Endothelial cell of umbilical vein (primary cell): Measurements from ENCODE around the gene ALDH7A1. TPM values are rescaled to one million over a fixed set of nuclear protein-coding genes. Genes with fewer than 3 reads are reported as not detected.

Experiments used
- BruUV-seq: library from RNA; stranded (reverse); fragments of 400-500 nt; replicated peaks from 2 replicates; lab custom pipeline; 2021; lab: Mats Ljungman, UMichigan
- CTCF ChIA-PET: fragments of 300-600, 350-600 bp; sonication (Branson Sonifier 250); formaldehyde crosslinking; loops from one replicate; lab custom pipeline; 2021; ENCODE audit warnings: antibody characterized with exemption, inconsistent platforms; lab: Charles Lee
- POLR2A ChIA-PET: fragments of 300-600, 350-600 bp; sonication (Branson Sonifier 250); formaldehyde crosslinking; loops from one replicate; lab custom pipeline; 2021; ENCODE audit warnings: antibody characterized with exemption, inconsistent platforms; lab: Charles Lee
- DNase-seq: peaks from one replicate; pipeline ENCODE4 v3.0.0-alpha.2; 2011; ENCODE audit warnings: low read depth, low spot score
- FAIRE-seq: peaks from 2 replicates; lab custom pipeline; 2011; peaks lifted over from hg19 to GRCh38; lab: Jason Lieb, UNC
- H2AFZ ChIP-seq: 2 replicates; pipeline ENCODE4 v1.6.0; 2012; ENCODE audit warnings: low read depth, low read length, control low read depth, inconsistent platforms
- H3K27ac ChIP-seq: 2 replicates; pipeline ENCODE4 v1.5.1; 2011; ENCODE audit warnings: low read depth, mild to moderate bottlenecking, control low read depth, low read length, moderate library complexity; ENCODE audit not compliant: insufficient read depth
- H3K27me3 ChIP-seq, 2 experiments: 2 replicates each; pipeline versions ENCODE4 v1.6.0 to v1.6.1; 2011; ENCODE audit warnings: low read length in 2 of 2, mixed read lengths in 1 of 2; ENCODE audit not compliant: control insufficient read depth in 2 of 2, insufficient read depth in 2 of 2
- H3K36me3 ChIP-seq, 2 experiments: 2 replicates in 1 of 2; 3 replicates in 1 of 2; pipeline ENCODE4 v1.5.1; 2011; ENCODE audit warnings: low read length in 2 of 2, mild to moderate bottlenecking in 1 of 2, moderate library complexity in 1 of 2; ENCODE audit not compliant: control insufficient read depth in 2 of 2, insufficient read depth in 2 of 2; ENCODE audit errors: extremely low read depth in 1 of 2
- H3K4me1 ChIP-seq: 3 replicates; pipeline ENCODE4 v1.5.1; 2011; ENCODE audit warnings: mild to moderate bottlenecking, low read length; ENCODE audit not compliant: control insufficient read depth, insufficient read depth; ENCODE audit errors: extremely low read depth
- H3K4me2 ChIP-seq: 2 replicates; pipeline ENCODE4 v1.6.1; 2011; ENCODE audit warnings: low read length, control low read depth, mixed read lengths; ENCODE audit not compliant: insufficient read depth
- H3K4me3 ChIP-seq, 3 experiments: fragments of 200-600 bp in 1 of 3; sonication (generic), shearing (Covaris generic) in 1 of 3; replicated peaks in 1 of 3; 2 replicates each; pipeline ENCODE4 v1.5.1; 2011 to 2016; ENCODE audit warnings: control low read depth in 3 of 3, low read length in 3 of 3, mild to moderate bottlenecking in 2 of 3, inconsistent platforms in 1 of 3, low read depth in 1 of 3, moderate library complexity in 1 of 3; ENCODE audit not compliant: insufficient read depth in 1 of 3
- H3K79me2 ChIP-seq: 2 replicates; pipeline ENCODE4 v1.6.0; 2012; ENCODE audit warnings: low read length, inconsistent platforms; ENCODE audit not compliant: control insufficient read depth, insufficient read depth
- H3K9ac ChIP-seq: replicated peaks from 2 replicates; pipeline ENCODE3; 2011; ENCODE audit warnings: low read length, control low read depth; ENCODE audit not compliant: insufficient read depth; ENCODE audit errors: extremely low read depth
- H3K9me1 ChIP-seq: replicated peaks from 3 replicates; pipeline ENCODE4 v1.6.0; 2011; ENCODE audit warnings: mild to moderate bottlenecking, low read length; ENCODE audit not compliant: control insufficient read depth, insufficient read depth; ENCODE audit errors: extremely low read depth
- H3K9me3 ChIP-seq: replicated peaks from 2 replicates; pipeline ENCODE4 v1.5.1; 2012; ENCODE audit warnings: low read length, inconsistent platforms; ENCODE audit not compliant: control insufficient read depth, insufficient read depth
- H4K20me1 ChIP-seq: replicated peaks from 2 replicates; pipeline ENCODE3; 2011; ENCODE audit warnings: mild to moderate bottlenecking, low read length; ENCODE audit not compliant: control insufficient read depth, insufficient read depth; ENCODE audit errors: extremely low read depth
- CTCF ChIP-seq, 2 donors: IDR thresholded peaks; 1 replicate in 1 of 2; 2 replicates in 1 of 2; pipeline ENCODE4 v1.5.1; 2011; ENCODE audit warnings: low read length in 2 of 2, mild to moderate bottlenecking in 2 of 2, moderate library complexity in 2 of 2, control low read depth in 1 of 2, inconsistent platforms in 1 of 2, low read depth in 1 of 2; ENCODE audit not compliant: insufficient read depth in 1 of 2; ENCODE audit errors: extremely low read depth in 1 of 2
- EZH2 ChIP-seq: IDR thresholded peaks from 2 replicates; pipeline ENCODE4 v1.6.1; 2012; ENCODE audit warnings: borderline replicate concordance, low read depth, mild to moderate bottlenecking, moderate library complexity, low read length, inconsistent platforms; ENCODE audit not compliant: severe bottlenecking
- FOS ChIP-seq: IDR thresholded peaks from 2 replicates; pipeline ENCODE4 v1.6.1; 2011; ENCODE audit warnings: mild to moderate bottlenecking, low read length, moderate library complexity, borderline replicate concordance; ENCODE audit not compliant: insufficient read depth
- GATA2 ChIP-seq: IDR thresholded peaks from 2 replicates; pipeline ENCODE4 v1.7.0; 2011; ENCODE audit warnings: low read depth, mild to moderate bottlenecking, moderate library complexity, mixed read lengths, low read length; ENCODE audit not compliant: insufficient read length, insufficient read depth
- JUN ChIP-seq: IDR thresholded peaks from 2 replicates; pipeline ENCODE4 v1.6.1; 2011; ENCODE audit warnings: borderline replicate concordance, low read depth; ENCODE audit not compliant: insufficient read length, insufficient read depth
- MAX ChIP-seq: IDR thresholded peaks from 2 replicates; pipeline ENCODE4 v1.6.1; 2011; ENCODE audit not compliant: insufficient read depth, insufficient read length
- MYC ChIP-seq: IDR thresholded peaks from one replicate; pipeline ENCODE4 v1.6.1; 2011; ENCODE audit warnings: mild to moderate bottlenecking, low read depth, low read length
- POLR2A ChIP-seq: IDR thresholded peaks from 2 replicates; pipeline ENCODE4 v1.6.1; 2012; ENCODE audit warnings: low read depth, mild to moderate bottlenecking, control low read depth, low read length
- POLR2AphosphoS5 ChIP-seq: IDR thresholded peaks from 2 replicates; pipeline ENCODE4 v1.6.1; 2012; ENCODE audit warnings: low read depth, mild to moderate bottlenecking, control low read depth, low read length, moderate library complexity; ENCODE audit not compliant: insufficient read depth
- dilution Hi-C: fragments of 300-500 bp; cut with MboI; formaldehyde crosslinking; loops from one replicate; pipeline ENCODE4 v1.15.0; 2019; ENCODE audit warnings: low sequenced_read_pairs; ENCODE audit not compliant: extremely low pct_ligation_motif_present
- intact Hi-C: fragments of 100-400 bp; cut with micrococcal nuclease; formaldehyde crosslinking; loops from one replicate; pipeline ENCODE4 v1.10.0; 2022
- polyA plus RNA-seq, 4 experiments: library from polyadenylated mRNA; depleted of rRNA in 3 of 4; stranded (reverse) in 3 of 4; unstranded in 1 of 4; fragments of >200 nt; gene quantifications; 2 replicates each; pipeline versions ENCODE4 v1.2.1 to v1.2.3, GENCODE V29; 2011 to 2012; ENCODE audit warnings: missing spikeins in 1 of 4
- total RNA-seq: library from RNA; stranded (reverse); gene quantifications from 2 replicates; pipeline ENCODE4 v1.2.3, GENCODE V29; 2021

The ALDH7A1 gene
- total and polyA plus RNA-seq, 2 donors (not counting 3 experiments of a cell fraction or from before 2014, with no cell fraction given), result 43.6 to 103 TPM

GRCh38 chr5:126487596-126487995, 107.4 kb downstream of the ALDH7A1 start:
- CTCF ChIA-PET, result interaction anchor here (2.3 kb wide), 1 partner anchor 13 kb away, joined by 13 read pairs; no protein-coding TSS in a partner anchor

More at GRCh38 chr5:126487596-126487995, 107.4 kb downstream of the ALDH7A1 start:
- no peaks in the 10 kb centered on the region for H3K9me1 ChIP-seq
- DNase-seq, result no peak
- no peaks in the 10 kb centered on the region for H3K27me3 ChIP-seq
- POLR2A ChIA-PET, result no interaction called here
- BruUV-seq, result no TSS peak
- H2AFZ ChIP-seq, result no peak overlapping the region
- H3K79me2 ChIP-seq, result no peaks in the 10 kb centered on the region
- H3K27ac ChIP-seq, result no peak overlapping the region
- no peak overlapping the region for H3K9ac ChIP-seq
- no peaks in the 10 kb centered on the region for H3K4me1 ChIP-seq
- TF ChIP-seq GATA2, result no peak
- TF ChIP-seq CTCF (IDR thresholded peaks at IDR 0.05; ENCODE audit: extremely low read depth in 1 of 2, insufficient read depth in 1 of 2, low read depth in 1 of 2, low read length in 2 of 2), result no peak
- TF ChIP-seq MYC, result no peak
- TF ChIP-seq POLR2A, result no peak
- TF ChIP-seq JUN, result no peak
- TF ChIP-seq MAX, result no peak
- no peak for TF ChIP-seq FOS
- no peak for TF ChIP-seq POLR2AphosphoS5
- no peak for TF ChIP-seq EZH2
- H4K20me1 ChIP-seq, result no peaks in the 10 kb centered on the region
- dilution Hi-C loops (no loop called here), intact Hi-C loops (no loop called here)
- H3K36me3 ChIP-seq, result no peaks in the 10 kb centered on the region
- H3K9me3 ChIP-seq, result no peaks in the 10 kb centered on the region
- H3K4me3 ChIP-seq, result no peak overlapping the region
- FAIRE-seq, result no peak
- H3K4me2 ChIP-seq, result no peak overlapping the region
